DND-41 (cell line): ENCODE measurements around the gene POMGNT1.

Experiments used
- EZH2 ChIP-seq: IDR thresholded peaks from 3 replicates; pipeline ENCODE4 v1.6.1; 2012; ENCODE audit warnings: borderline replicate concordance, low read depth, mild to moderate bottlenecking, moderate library complexity, low read length, inconsistent platforms; ENCODE audit not compliant: severe bottlenecking
- TF ChIP-seq, protein P1 (sequence below): IDR thresholded peaks from 2 replicates; pipeline ENCODE4 v1.5.1; 2012; ENCODE audit warnings: borderline replicate concordance, low read length, moderate library complexity, mild to moderate bottlenecking; ENCODE audit not compliant: poor library complexity, severe bottlenecking; ENCODE audit errors: extremely low read depth

DNA sequence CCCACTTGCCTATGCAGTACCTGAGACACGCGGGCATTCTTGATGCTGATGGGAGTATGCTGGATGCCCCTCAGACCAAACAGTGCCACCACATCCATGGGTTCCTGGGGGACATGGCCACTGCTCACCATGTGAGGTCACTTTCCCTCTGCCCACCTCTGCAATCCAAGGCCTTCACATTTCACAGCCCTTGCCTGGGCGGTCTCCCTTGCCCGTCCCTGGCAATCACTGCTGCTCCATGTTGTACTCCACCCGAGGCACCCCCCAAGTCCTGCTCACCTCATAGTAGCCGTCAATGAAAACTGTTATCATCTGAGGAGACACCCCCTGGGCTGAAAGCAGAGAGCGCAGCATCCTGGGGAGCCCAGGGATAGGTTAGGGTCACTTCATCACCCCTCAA, 4.9 kb downstream of the POMGNT1 start:
- TF ChIP-seq, protein P1, sequence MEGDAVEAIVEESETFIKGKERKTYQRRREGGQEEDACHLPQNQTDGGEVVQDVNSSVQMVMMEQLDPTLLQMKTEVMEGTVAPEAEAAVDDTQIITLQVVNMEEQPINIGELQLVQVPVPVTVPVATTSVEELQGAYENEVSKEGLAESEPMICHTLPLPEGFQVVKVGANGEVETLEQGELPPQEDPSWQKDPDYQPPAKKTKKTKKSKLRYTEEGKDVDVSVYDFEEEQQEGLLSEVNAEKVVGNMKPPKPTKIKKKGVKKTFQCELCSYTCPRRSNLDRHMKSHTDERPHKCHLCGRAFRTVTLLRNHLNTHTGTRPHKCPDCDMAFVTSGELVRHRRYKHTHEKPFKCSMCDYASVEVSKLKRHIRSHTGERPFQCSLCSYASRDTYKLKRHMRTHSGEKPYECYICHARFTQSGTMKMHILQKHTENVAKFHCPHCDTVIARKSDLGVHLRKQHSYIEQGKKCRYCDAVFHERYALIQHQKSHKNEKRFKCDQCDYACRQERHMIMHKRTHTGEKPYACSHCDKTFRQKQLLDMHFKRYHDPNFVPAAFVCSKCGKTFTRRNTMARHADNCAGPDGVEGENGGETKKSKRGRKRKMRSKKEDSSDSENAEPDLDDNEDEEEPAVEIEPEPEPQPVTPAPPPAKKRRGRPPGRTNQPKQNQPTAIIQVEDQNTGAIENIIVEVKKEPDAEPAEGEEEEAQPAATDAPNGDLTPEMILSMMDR = no peak
- no peak for TF ChIP-seq EZH2
